Suppressor macrophage treated with lipopolysaccharide for 4 hours (primary cell): ENCODE data around the gene GPBAR1.

ENCODE experiments used
- DNase-seq: peaks from one replicate; pipeline ENCODE4 v3.0.0-alpha.2; 2020

GPBAR1 gene

DNA sequence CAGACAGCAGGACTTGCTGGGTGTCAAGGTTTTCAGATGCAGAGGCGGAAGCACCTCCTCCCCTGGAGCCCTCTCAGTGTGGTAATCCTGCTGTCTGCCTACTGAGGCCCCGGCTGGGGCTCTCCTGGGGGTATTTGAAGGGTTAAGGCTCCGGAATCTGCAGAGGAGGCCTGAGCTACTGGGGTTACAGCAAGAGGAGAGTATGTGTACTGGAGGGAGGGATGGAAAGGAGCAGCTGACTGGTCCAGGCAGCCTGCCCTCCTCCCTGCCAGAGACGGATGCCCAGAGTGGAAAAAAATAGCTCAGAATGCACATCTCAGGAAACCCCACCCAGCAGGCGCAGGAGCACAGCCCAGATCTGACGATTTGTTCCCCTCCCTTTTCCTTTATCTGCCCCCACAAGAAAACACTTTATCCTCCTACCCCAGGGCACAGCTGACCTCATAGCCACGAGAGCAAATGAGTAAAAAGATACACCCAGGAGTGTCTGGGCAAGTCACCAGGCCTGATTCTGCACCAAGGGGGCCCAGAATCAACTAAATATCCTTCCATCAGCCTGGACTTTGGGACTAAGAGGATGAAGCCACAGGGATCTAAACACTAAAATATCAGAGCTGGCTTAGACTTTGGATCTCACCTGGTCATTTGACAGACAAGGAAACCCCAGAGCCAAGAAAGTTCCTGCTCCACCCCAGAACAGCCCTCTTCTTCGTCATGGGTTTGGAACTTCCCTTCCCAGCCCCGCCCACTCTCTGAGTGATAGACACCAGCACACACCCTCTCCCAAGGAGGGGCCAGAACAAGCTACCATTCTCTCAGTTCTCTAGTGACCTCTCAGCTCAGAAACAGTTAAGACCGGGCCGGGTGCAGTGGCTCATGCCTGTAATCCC, 26.0 kb downstream of the GPBAR1 start:
- peak; percentile 97 for DNase-seq

- peak; percentile 28 for DNase-seq
Measured at GRCh38 chr2:218289639-218290315, 29.0 kb downstream of the GPBAR1 start.

DNA sequence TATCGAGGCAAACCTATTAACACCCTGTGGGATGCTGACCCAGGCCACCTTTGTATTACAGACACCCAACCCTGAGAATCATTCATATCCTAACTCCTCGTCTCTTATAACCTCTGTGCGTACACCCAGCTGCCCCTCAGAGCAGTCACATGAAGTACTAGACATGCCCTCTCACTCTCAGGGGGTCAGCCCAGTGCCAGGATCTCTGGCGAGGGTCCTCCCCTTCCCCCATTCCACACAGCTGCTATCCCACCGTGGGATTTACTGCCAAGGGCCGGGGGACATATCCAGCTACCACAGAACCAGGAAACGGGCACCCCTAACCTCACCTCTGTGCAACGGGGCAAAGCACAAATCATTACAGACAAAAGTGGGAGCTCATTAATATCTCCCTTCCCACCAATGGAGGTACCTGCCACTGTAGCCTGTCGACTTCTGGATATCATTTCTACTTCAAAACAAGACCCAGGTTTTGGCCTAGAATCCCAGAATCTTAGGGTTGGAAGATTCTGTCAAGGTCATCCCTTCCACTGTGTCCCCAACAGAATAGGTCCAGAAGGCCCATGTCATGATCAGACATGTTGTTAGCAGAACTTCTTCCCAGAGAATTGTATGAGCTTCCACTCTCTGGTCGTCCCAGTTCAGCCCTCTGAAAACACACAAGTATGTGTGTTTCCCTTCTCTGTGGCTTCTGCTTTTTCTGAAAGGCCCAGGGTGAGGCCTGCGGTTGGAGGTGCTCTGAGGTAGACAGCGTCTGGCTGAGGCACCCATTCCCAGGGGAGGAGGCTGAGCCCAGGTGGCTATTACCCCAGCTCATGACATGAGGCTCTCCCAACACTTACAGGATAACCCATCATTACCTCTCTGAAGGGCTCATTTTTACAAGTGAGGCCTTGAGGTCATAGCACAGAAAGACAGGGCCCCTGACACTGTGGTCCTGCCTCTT, 29.8 kb downstream of the GPBAR1 start:
- peak; percentile 48 for DNase-seq

- peak; percentile 90 for DNase-seq
Measured at GRCh38 chr2:218291318-218292047, 30.7 kb downstream of the GPBAR1 start.

GRCh38 chr2:218292048-218293014, 31.5 kb downstream of the GPBAR1 start, which contains the start of gene TMBIM1:
Gene TMBIM1, minus strand, starts transcription at chr2:218292503. Its CDS starts 10,362 bp downstream, at chr2:218282141.
- DNase-seq = peak; percentile 93

GRCh38 chr2:218293715-218294429, 33.1 kb downstream of the GPBAR1 start:
- DNase-seq = peak; percentile 45

DNA sequence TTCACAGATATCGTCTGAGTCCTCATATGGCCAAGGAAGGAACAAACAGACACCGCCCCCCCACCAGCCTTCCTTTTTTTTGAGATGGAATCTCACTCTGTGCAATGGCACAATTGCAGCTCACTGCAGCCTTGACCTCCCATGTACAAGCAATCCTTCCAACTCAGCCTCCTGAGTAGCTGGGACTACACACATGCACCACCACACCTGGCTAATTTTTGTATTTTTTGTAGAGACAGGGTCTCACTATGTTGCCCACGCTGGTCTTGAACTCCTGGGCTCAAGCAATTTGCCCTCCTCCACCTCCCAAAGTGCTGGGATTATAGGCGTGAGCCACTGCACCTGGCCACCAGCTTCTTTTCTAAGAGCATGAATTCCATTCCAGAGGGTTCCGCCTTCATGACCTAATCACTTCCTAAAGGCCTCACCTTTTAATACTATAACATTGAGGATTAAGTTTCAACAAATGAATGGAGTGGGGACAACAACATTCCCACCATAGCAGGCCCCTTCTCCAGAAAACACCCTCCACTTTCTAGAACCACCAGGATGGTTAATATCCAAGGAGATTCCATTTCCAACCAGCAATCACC, 33.7 kb downstream of the GPBAR1 start:
- no peak for DNase-seq

DNA sequence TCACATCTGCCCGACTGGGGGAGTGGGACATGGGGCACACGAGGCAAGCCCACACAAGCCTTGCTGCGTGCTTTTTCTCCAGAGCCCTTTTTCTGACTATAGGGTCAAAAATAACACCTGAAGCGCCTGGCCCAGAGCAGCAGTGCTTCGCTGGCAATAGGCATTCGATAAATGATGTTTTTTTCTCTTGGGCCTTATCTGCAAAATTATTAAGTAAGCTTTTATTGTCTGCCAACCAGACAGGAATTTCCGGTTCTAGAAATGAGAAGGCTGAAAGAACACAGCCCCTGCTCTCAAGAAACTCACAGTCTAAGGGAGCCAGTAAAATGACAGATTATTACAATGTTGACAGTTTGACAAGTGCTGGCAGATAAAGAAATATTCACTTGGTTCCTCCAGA, 34.2 kb downstream of the GPBAR1 start:
- DNase-seq = no peak

DNA sequence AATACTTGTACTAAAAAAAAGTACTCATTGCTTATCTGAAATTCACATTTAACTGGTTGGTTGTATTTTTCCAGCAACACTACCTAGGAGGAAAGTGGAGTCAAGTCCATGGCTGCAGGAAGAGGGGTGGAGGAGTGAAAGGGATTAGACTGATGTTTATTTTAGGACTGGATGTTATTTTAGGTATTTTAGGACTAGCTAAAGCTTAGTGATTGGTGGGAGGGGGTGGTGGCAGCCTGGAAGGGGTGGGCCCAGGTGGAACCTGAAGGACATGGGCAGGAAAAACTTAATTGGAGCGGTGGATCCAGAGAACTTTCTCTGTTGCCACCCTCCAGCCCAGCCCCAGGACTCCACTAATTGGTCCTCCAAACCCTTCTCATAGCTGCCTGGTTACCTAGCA, 35.4 kb downstream of the GPBAR1 start:
- DNase-seq = no peak

GRCh38 chr2:218296847-218297246, 36.0 kb downstream of the GPBAR1 start:
- no peak for DNase-seq

DNA sequence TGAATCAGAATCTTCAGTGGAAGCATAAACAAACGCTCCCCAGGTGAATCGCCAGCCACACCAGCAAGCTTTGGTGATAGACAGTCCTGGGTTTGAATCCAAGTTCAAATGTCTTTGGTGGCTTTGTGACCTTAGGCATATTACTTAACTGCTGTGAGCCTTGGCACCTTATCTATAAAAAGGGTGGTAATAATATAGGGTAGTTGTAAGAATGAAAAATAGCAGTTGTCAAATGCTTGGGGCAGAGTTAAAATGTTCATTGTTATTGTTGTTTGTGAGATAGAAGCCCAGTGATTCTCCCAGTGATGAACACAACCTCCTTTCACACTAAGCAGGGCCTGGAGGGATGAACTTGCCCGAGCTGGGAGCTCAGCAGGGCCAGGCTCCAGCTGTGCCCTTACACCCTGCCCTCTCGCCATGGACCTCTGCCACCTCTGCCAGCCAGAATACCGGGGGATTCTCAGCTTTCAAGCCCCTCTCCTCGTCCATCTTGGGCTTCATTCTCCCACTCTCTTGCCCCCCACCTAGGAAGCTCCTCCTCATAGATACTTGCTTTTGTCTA, 37.6 kb downstream of the GPBAR1 start:
- no peak for DNase-seq

GRCh38 chr2:218300141-218300540, 39.3 kb downstream of the GPBAR1 start:
- DNase-seq = no peak

DNA sequence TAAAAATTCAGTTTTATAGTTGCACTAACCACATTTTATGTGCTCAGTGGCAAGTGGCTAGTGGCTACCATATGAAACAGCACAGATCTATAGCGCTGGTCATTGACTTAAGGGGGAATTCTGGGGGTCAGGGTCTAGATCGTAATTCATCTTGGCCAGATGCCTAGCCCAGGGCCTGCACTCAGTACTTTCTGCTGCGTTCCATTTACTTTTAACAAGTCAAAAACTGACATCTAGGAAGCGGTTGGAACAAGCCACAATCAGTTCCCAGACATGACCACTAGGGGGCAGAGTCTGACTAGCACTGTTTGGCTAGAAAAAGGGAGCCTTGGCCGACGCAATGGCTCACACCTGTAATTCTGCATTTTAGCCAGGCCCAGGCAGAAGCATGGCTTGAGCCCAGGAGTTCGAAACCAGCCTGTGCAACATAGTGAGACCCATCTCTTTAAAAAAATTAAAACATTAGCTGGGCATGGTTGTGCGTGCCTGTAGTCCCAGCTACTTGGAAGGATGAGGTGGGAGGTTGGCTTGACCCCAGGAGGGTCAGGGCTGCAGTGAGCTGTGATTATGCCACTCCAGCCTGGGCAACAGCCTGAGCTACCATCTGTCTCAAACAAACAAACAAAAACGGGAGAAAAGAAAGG, 40.5 kb downstream of the GPBAR1 start:
- peak; percentile 91 for DNase-seq

GRCh38 chr2:218305383-218305782, 44.6 kb downstream of the GPBAR1 start:
- no peak for DNase-seq

DNA sequence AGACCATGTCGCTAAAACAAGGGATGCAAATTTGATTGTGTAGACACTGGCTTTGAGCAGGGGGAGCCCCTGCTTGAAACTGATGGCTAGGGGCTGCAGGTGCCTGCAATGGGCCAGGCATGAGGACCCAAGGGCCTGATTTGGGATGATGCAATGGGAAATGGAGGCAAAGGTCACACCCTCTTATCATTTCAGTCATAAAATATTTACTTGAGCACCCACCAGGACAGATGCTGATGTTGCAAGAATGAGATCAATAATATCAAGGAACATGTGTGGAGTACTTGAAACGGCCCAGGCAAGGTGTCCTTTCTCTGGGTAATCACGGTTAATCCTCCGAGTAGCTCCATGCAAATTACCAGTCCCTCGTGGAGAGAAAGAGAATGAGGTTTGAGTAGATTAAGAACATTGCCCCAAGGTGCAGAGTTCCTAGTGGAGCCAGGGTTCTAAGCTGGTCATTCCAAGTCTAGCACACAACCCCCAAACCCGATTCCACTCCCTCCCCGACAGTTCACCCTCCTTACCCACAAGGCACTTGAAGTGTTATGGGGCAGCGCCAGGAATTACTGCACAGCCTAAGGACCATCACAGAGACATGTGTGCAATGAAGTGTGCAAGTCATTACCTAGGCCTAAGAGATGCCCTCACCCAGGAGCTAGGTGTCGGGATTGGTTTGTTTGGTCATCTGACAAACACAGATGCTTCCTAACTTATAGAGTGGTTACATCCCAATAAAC, 45.5 kb downstream of the GPBAR1 start:
- no peak for DNase-seq

DNA sequence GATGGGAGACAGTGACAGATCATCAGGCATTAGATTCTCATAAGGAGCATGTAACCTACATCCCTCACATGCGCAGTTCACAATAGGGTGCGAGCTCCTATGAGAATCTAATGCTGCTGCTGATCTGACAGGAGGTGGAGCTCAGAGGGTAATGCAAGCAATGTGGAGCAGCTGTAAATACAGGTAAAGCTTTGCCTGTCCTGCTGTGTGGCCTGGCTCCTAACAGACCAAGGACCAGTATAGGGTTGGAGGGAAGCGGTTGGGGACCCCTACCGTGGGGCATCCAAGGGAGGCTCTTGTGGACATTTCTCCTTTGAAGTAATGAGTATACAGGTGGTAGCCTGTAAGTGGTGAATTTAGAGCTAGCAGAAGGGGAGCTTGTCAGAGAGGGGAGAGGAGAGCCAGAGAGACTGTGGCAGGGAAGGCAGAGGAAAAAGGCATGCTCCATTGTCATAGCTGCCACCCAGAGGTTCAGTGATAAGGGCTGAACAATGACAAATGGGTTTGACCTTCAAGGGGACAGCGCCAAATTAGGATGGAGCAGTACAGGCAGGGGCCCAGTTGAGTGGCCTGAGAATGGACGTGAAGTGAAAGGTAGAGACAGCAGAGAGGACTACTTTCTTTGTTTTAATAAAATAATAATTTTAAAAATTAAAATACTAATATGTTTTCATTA, 46.7 kb downstream of the GPBAR1 start:
- DNase-seq = no peak

DNA sequence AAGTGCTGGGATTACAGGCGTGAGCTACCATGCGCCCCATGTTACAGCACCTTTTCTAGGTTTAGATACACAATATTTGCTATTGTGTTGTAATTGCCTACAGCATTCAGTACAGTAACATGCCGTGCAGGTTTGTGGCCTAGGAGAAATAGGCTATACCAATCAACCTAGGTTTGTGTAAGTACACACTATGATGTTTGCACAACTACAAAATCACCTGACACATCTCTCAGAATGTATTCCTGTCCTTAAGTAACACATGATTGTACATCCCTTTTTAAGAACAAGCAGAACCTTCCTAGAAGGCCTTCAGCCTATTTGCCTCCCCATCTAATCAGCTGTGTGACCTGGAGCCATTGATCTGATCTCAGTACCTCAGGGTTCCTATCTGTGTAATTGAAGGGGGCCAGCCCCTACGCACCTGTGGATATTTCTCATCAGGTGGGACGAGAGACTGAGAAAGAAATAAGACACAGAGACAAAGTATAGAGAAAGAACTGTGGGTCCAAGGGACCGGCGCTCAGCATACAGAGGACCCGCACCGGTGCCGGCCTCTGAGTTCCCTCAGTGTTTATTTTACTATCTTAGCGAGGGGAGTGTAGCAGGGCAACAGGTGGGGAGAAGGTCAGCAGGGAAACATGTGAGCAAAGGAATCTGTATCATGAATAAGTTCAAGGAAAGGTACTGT, 50.2 kb downstream of the GPBAR1 start:
- DNase-seq = no peak
